Osteoblast (primary cell): ENCODE results near the gene NCF2. TPM values are rescaled to one million over a fixed set of nuclear protein-coding genes. Genes with fewer than 3 reads are reported as not detected.
A peak's percentile ranks its signal among the peaks of the same experiment; 100 is the strongest.

Experiments used
- DNase-seq: peaks from one replicate; pipeline ENCODE4 v3.0.0; 2011; ENCODE audit warnings: low spot score, mixed read lengths; ENCODE audit not compliant: insufficient read length; ENCODE audit errors: missing footprints
- H2AFZ ChIP-seq: 2 replicates; pipeline ENCODE4 v1.6.0; 2011; ENCODE audit warnings: mild to moderate bottlenecking, low read length
- H3K27ac ChIP-seq: 2 replicates; pipeline ENCODE4 v1.5.1; 2011; ENCODE audit warnings: mild to moderate bottlenecking, low read depth, low read length, moderate library complexity
- H3K27me3 ChIP-seq: 2 replicates; pipeline ENCODE4 v1.6.0; 2012; ENCODE audit warnings: mild to moderate bottlenecking, control low read depth, inconsistent platforms, low read length, moderate library complexity; ENCODE audit not compliant: insufficient read depth
- H3K36me3 ChIP-seq: 2 replicates; pipeline ENCODE4 v1.5.1; 2011; ENCODE audit warnings: mild to moderate bottlenecking, low read length, control low read depth, moderate library complexity; ENCODE audit not compliant: insufficient read depth
- H3K4me1 ChIP-seq: 2 replicates; pipeline ENCODE4 v1.5.1; 2011; ENCODE audit warnings: mild to moderate bottlenecking, low read length, control low read depth, moderate library complexity; ENCODE audit not compliant: insufficient read depth
- H3K4me2 ChIP-seq: 2 replicates; pipeline ENCODE4 v1.6.0; 2011; ENCODE audit warnings: mild to moderate bottlenecking, low read length; ENCODE audit not compliant: insufficient read depth
- H3K4me3 ChIP-seq: fragments of 200-600 bp; sonication (generic); 3 replicates; pipeline ENCODE4 v1.5.1; 2012; ENCODE audit warnings: mild to moderate bottlenecking, low read length, inconsistent platforms; ENCODE audit not compliant: insufficient read depth
- H3K79me2 ChIP-seq: 2 replicates; pipeline ENCODE4 v1.6.0; 2012; ENCODE audit warnings: mild to moderate bottlenecking, low read length, control low read depth, inconsistent platforms; ENCODE audit not compliant: insufficient read depth
- H3K9me3 ChIP-seq: 2 replicates; pipeline ENCODE4 v1.5.1; 2011; ENCODE audit warnings: low read depth, low read length, control low read depth
- H4K20me1 ChIP-seq: 2 replicates; pipeline ENCODE4 v1.6.0; 2012; ENCODE audit warnings: mild to moderate bottlenecking, low read length, control low read depth; ENCODE audit not compliant: insufficient read depth
- CTCF ChIP-seq: IDR thresholded peaks from 2 replicates; pipeline ENCODE4 v1.5.1; 2011; ENCODE audit warnings: mild to moderate bottlenecking, low read depth, low read length, moderate library complexity; ENCODE audit errors: extremely low read depth
- total RNA-seq: library from RNA; depleted of rRNA; stranded (reverse); fragments of >200 nt; gene quantifications from 2 replicates; pipeline ENCODE4 v1.2.3, GENCODE V29; 2012

Gene NCF2
- total RNA-seq, 1 donor: 2.2 TPM

GRCh38 chr1:183633676-183634343 is 43.6 kb upstream of the NCF2 start:
- H3K27me3 ChIP-seq: no peaks in the 10 kb centered on the region
- H3K79me2 ChIP-seq: peaks cover 74% of the 10 kb centered on the region

GRCh38 chr1:183632964-183633363 is 42.7 kb upstream of the NCF2 start:
- H3K79me2 ChIP-seq: peaks cover 75% of the 10 kb centered on the region
- H3K36me3 ChIP-seq: peaks cover 37% of the 10 kb centered on the region
- peak overlapping the region; percentile 87 for H3K4me2 ChIP-seq
- H3K27me3 ChIP-seq: no peaks in the 10 kb centered on the region
- H3K4me1 ChIP-seq: peaks cover 49% of the 10 kb centered on the region
- peak overlapping the region; percentile 80 for H3K27ac ChIP-seq
- H2AFZ ChIP-seq: no peak overlapping the region
- no peaks in the 10 kb centered on the region for H3K9me3 ChIP-seq
- peak overlapping the region; percentile 93 for H3K4me3 ChIP-seq
- peaks cover 28% of the 10 kb centered on the region for H4K20me1 ChIP-seq
- no peak for DNase-seq
- no peak for TF ChIP-seq CTCF

More at GRCh38 chr1:183633676-183634343, 43.6 kb upstream of the NCF2 start:
- Histone ChIP-seq H4K20me1 (peaks cover 22% of the 10 kb centered on the region), H3K4me1 (peaks cover 43% of the 10 kb centered on the region), H3K9me3 (no peaks in the 10 kb centered on the region), H3K4me3 (peak overlapping the region; percentile 93), H3K36me3 (peaks cover 28% of the 10 kb centered on the region), H3K4me2 (peak overlapping the region; percentile 87), H3K27ac (peak overlapping the region; percentile 80), H2AFZ (no peak overlapping the region)
- DNase-seq: peak; percentile 85
- peak; percentile 61 for TF ChIP-seq CTCF

- Histone ChIP-seq H4K20me1 (peaks cover 28% of the 10 kb centered on the region), H3K79me2 (peaks cover 73% of the 10 kb centered on the region), H3K9me3 (no peaks in the 10 kb centered on the region), H3K36me3 (peaks cover 40% of the 10 kb centered on the region), H3K4me3 (peak overlapping the region; percentile 93), H3K27me3 (no peaks in the 10 kb centered on the region), H3K27ac (peak overlapping the region; percentile 80), H3K4me1 (peaks cover 51% of the 10 kb centered on the region), H2AFZ (no peak overlapping the region), H3K4me2 (peak overlapping the region; percentile 87)
- DNase-seq: no peak
- TF ChIP-seq CTCF: no peak
These were observed 41.9 kb upstream of the NCF2 start for GRCh38 chr1:183632114-183632513.

- Histone ChIP-seq H4K20me1 (peaks cover 30% of the 10 kb centered on the region), H3K4me3 (peak overlapping the region; percentile 9), H3K27me3 (no peaks in the 10 kb centered on the region), H3K4me1 (peaks cover 42% of the 10 kb centered on the region), H3K36me3 (peaks cover 47% of the 10 kb centered on the region), H3K27ac (peak overlapping the region; percentile 55), H3K79me2 (peaks cover 69% of the 10 kb centered on the region), H3K4me2 (peak overlapping the region; percentile 60), H3K9me3 (no peaks in the 10 kb centered on the region), H2AFZ (no peak overlapping the region)
- TF ChIP-seq CTCF: no peak
- DNase-seq: peak; percentile 73
These were observed 40.5 kb upstream of the NCF2 start for GRCh38 chr1:183630748-183631147.
